H1 (cell line): ENCODE results near the gene XPO6. TPM values are rescaled to one million over a fixed set of nuclear protein-coding genes. Genes with fewer than 3 reads are reported as not detected.

Source experiments
- ATF2 ChIP-seq: IDR thresholded peaks from 2 replicates; pipeline ENCODE4 v1.6.1; 2012; ENCODE audit warnings: low read length, inconsistent platforms
- CHD2 ChIP-seq: IDR thresholded peaks from 2 replicates; pipeline ENCODE4 v1.6.1; 2012; ENCODE audit warnings: low read length, improper control_type of control experiment
- HDAC6 ChIP-seq: IDR thresholded peaks from one replicate; pipeline ENCODE4 v1.7.1; 2012; ENCODE audit warnings: low read depth, mild to moderate bottlenecking, inconsistent platforms, low read length, moderate library complexity
- polyA plus RNA-seq, 7 experiments: library from polyadenylated mRNA; depleted of rRNA in 3 of 7; stranded (reverse) in 5 of 7; unstranded in 2 of 7; fragments of >200 nt in 5 of 7; fragments of 200-250 nt in 2 of 7; gene quantifications; 1 replicate in 5 of 7; 2 replicates in 1 of 7; 4 replicates in 1 of 7; pipeline versions ENCODE4 v1.2.1 to v1.2.3, GENCODE V29; 2011 to 2013; ENCODE audit warnings: missing spikeins in 2 of 7, mixed read lengths in 2 of 7
- total RNA-seq: library from RNA; stranded (reverse); fragmentation: NEBNext Ultra II Directional; extraction: Animal tissue kit (Norgen Biotek cat#: 25700); gene quantifications from 2 replicates; pipeline ENCODE4 v1.2.1, GENCODE V29; 2021

Gene XPO6
- total and polyA plus RNA-seq, 2 of the 8 experiments (the other 6 are each of a cell fraction or from before 2014, with no cell fraction given) = 152 to 254 TPM

DNA sequence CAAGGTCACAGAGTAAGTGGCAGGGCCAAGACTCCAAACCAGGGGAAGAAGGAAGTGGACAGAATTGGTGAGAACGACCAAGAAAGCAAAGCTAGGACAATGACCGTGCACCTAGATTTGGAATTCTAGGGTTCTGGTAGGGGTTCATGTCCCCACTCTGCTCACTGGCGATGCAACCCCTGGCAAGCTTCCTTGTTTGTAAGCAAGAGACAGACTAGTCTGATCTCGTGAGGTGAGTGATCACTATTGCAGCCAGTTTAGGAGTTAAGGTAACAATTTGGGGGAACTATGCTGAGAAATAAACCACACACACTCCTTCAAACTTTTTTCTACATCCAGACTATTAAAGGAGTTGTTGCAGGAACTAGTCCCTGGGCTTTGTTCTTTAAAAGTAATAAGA, 48.1 kb downstream of the XPO6 start (continued):
- TF ChIP-seq HDAC6 (no peak), CHD2 (no peak), ATF2 (no peak)
- TF ChIP-seq, all 59 proteins: peak for 0
